ENCODE data around the gene BNIP3.
"Not testable (repeated sequence)": the region's sequence is repeated elsewhere in the genome, so short reads cannot be mapped to it uniquely, and the experiment has no call there.

Gene BNIP3

GRCh38 chr10:132001238-132001972 is 19.7 kb upstream of the BNIP3 start:
- no peak for FAIRE-seq

- no peak for FAIRE-seq
Observed at GRCh38 chr10:131998845-131999681, 17.3 kb upstream of the BNIP3 start.

- no peak for FAIRE-seq
Observed at GRCh38 chr10:131998050-131998844, 16.5 kb upstream of the BNIP3 start.

GRCh38 chr10:131997366-131998049 is 15.8 kb upstream of the BNIP3 start:
- no peak for FAIRE-seq

GRCh38 chr10:131996466-131997365 is 15.0 kb upstream of the BNIP3 start:
- no peak for FAIRE-seq

GRCh38 chr10:131994435-131994834 is 12.7 kb upstream of the BNIP3 start:
- no peak for FAIRE-seq

- no peak for FAIRE-seq
Observed at GRCh38 chr10:131993275-131993674, 11.6 kb upstream of the BNIP3 start.

- no peak for FAIRE-seq
Observed at GRCh38 chr10:131991726-131992125, 10.0 kb upstream of the BNIP3 start.

- FAIRE-seq = not testable (repeated sequence)
Observed at GRCh38 chr10:131987786-131988185, 6.1 kb upstream of the BNIP3 start.

GRCh38 chr10:131987301-131987700 is 5.6 kb upstream of the BNIP3 start:
- not testable (repeated sequence) for FAIRE-seq

- not testable (repeated sequence) for FAIRE-seq
Observed at GRCh38 chr10:131986851-131987250, 5.1 kb upstream of the BNIP3 start.

- FAIRE-seq = no peak
Observed at GRCh38 chr10:131983780-131984179, 2.1 kb upstream of the BNIP3 start.

- FAIRE-seq = no peak
Observed at GRCh38 chr10:131982796-131983195, 1.1 kb upstream of the BNIP3 start.

GRCh38 chr10:131982185-131982756 is 548 bp upstream of the BNIP3 start:
- FAIRE-seq = no peak

GRCh38 chr10:131980761-131981428 is 828 bp downstream of the BNIP3 start:
- no peak for FAIRE-seq

GRCh38 chr10:131980321-131980720 is 1.4 kb downstream of the BNIP3 start:
- FAIRE-seq = no peak

- FAIRE-seq = no peak
Observed at GRCh38 chr10:131979821-131980270, 1.9 kb downstream of the BNIP3 start.

- FAIRE-seq = no peak
Observed at GRCh38 chr10:131979336-131979735, 2.4 kb downstream of the BNIP3 start.

GRCh38 chr10:131978851-131979250 is 2.9 kb downstream of the BNIP3 start:
- FAIRE-seq = no peak

- no peak for FAIRE-seq
Observed at GRCh38 chr10:131978366-131978765, 3.4 kb downstream of the BNIP3 start.

All from G401.6 (cell line).